HCT116 (cell line): Measurements from ENCODE around the gene ZNF396. TPM values are rescaled to one million over a fixed set of nuclear protein-coding genes. Genes with fewer than 3 reads are reported as not detected.

ENCODE experiments used
- ATAC-seq: fragments of 200-7000 bp; cut with Tn5 transposase; 2 replicates; pipeline ENCODE4 v1.9.1; 2020; ENCODE audit warnings: mild to moderate bottlenecking, moderate library complexity
- BruUV-seq: library from RNA; stranded (reverse); fragments of 400-500 nt; replicated peaks from 2 replicates; lab custom pipeline; 2021; lab: Mats Ljungman, UMichigan
- CTCF ChIA-PET: fragments of 300-600 bp; sonication (Branson Sonifier 250); formaldehyde crosslinking; loops from one replicate; lab custom pipeline; 2021; ENCODE audit warnings: antibody characterized with exemption; lab: Charles Lee
- POLR2A ChIA-PET: fragments of 300-600, 350-600 bp; sonication (Branson Sonifier 250); formaldehyde crosslinking; loops from one replicate; lab custom pipeline; 2021; ENCODE audit warnings: antibody characterized with exemption; lab: Charles Lee
- RAD21 ChIA-PET, 2 experiments: fragments of 300-600 bp; sonication (Branson Sonifier 250); formaldehyde crosslinking; loops; one replicate each; lab custom pipeline; 2023; ENCODE audit warnings: low total read pairs in 2 of 2; ENCODE audit not compliant: uncharacterized antibody in 2 of 2, unreplicated experiment in 2 of 2, low non-redundant PET in 1 of 2; lab: Charles Lee
- DNase-seq: peaks from one replicate; pipeline ENCODE4 v3.0.0-alpha.2; 2010; ENCODE audit warnings: low read depth, low spot score
- H2AFZ ChIP-seq: fragments of 200-600 bp; shearing (Covaris generic), sonication (generic); 2 replicates; pipeline ENCODE4 v1.6.1; 2017; ENCODE audit warnings: low read depth, mixed run types, mixed read lengths, antibody characterized with exemption, low read length; ENCODE audit not compliant: poor library complexity, severe bottlenecking
- H3K27ac ChIP-seq: 2 replicates; pipeline ENCODE4 v1.5.1; 2012; ENCODE audit warnings: low read depth, low read length
- H3K27me3 ChIP-seq: fragments of 200-600 bp; sonication (generic); 2 replicates; pipeline ENCODE4 v1.6.1; 2016; ENCODE audit warnings: mixed run types, low read length, mixed read lengths; ENCODE audit not compliant: insufficient read depth
- H3K36me3 ChIP-seq, 2 experiments: fragments of 200-500 bp in 1 of 2; fragments of 200-600 bp in 1 of 2; sonication (Bioruptor generic) in 1 of 2; sonication (generic) in 1 of 2; 2 replicates each; pipeline versions ENCODE4 v1.5.1 to v1.6.1; 2014 to 2016; ENCODE audit warnings: low read length in 2 of 2, inconsistent platforms in 1 of 2, mixed read lengths in 1 of 2, mixed run types in 1 of 2; ENCODE audit not compliant: insufficient read depth in 2 of 2, control insufficient read depth in 1 of 2
- H3K4me1 ChIP-seq, 2 experiments: fragments of 200-600 bp in 1 of 2; sonication (generic) in 1 of 2; 2 replicates each; pipeline versions ENCODE4 v1.5.1 to v1.6.1; 2012 to 2017; ENCODE audit warnings: low read length in 2 of 2, inconsistent platforms in 1 of 2, mild to moderate bottlenecking in 1 of 2, mixed read lengths in 1 of 2, mixed run types in 1 of 2, moderate library complexity in 1 of 2; ENCODE audit not compliant: insufficient read depth in 2 of 2, control insufficient read depth in 1 of 2
- H3K4me2 ChIP-seq: fragments of 200-600 bp; sonication (generic); 2 replicates; pipeline ENCODE4 v1.6.1; 2017; ENCODE audit warnings: mixed run types, low read length, mixed read lengths
- H3K4me3 ChIP-seq, 2 experiments: fragments of 200-600 bp in 1 of 2; sonication (generic) in 1 of 2; replicated peaks in 1 of 2; 2 replicates each; pipeline ENCODE4 v1.5.1; 2011 to 2016; ENCODE audit warnings: low read length in 2 of 2, control low read depth in 1 of 2, low read depth in 1 of 2, mild to moderate bottlenecking in 1 of 2, mixed read lengths in 1 of 2, mixed run types in 1 of 2
- H3K79me2 ChIP-seq: fragments of 200-600 bp; sonication (generic); 2 replicates; pipeline ENCODE4 v1.6.1; 2017; ENCODE audit warnings: mild to moderate bottlenecking, mixed run types, low read length, moderate library complexity, mixed read lengths; ENCODE audit not compliant: insufficient read depth
- H3K9ac ChIP-seq: fragments of 200-600 bp; sonication (generic); 2 replicates; pipeline ENCODE4 v1.6.1; 2016; ENCODE audit warnings: low read length, mixed read lengths
- H3K9me2 ChIP-seq: fragments of 200-600 bp; sonication (generic), shearing (Covaris generic); 2 replicates; pipeline ENCODE4 v1.6.1; 2017; ENCODE audit warnings: mixed run types, mild to moderate bottlenecking, moderate library complexity; ENCODE audit not compliant: insufficient read depth
- H3K9me3 ChIP-seq, 2 experiments: fragments of 200-500 bp in 1 of 2; fragments of 200-600 bp in 1 of 2; sonication (Bioruptor generic) in 1 of 2; sonication (generic) in 1 of 2; 2 replicates each; pipeline ENCODE4 v1.6.1; 2014 to 2017; ENCODE audit warnings: low read length in 2 of 2, mixed read lengths in 2 of 2, inconsistent platforms in 1 of 2, low read depth in 1 of 2, mild to moderate bottlenecking in 1 of 2, mixed run types in 1 of 2, moderate library complexity in 1 of 2; ENCODE audit not compliant: control insufficient read depth in 1 of 2, insufficient read depth in 1 of 2
- H4K20me1 ChIP-seq: fragments of 200-600 bp; sonication (generic), shearing (Covaris generic); 2 replicates; pipeline ENCODE4 v1.6.1; 2017; ENCODE audit warnings: mixed run types, mild to moderate bottlenecking, moderate library complexity; ENCODE audit not compliant: insufficient read depth
- ATF3 ChIP-seq: IDR thresholded peaks from 2 replicates; pipeline ENCODE4 v1.6.1; 2012
- CBX3 ChIP-seq: IDR thresholded peaks from 2 replicates; pipeline ENCODE4 v1.6.1; 2012; ENCODE audit warnings: low read depth
- CEBPB ChIP-seq: IDR thresholded peaks from 2 replicates; pipeline ENCODE4 v1.6.1; 2012; ENCODE audit warnings: low read depth
- EZH2phosphoT487 ChIP-seq: fragments of 200-600 bp; IDR thresholded peaks from 2 replicates; pipeline ENCODE4 v1.6.1; 2018; ENCODE audit warnings: antibody characterized with exemption, borderline replicate concordance
- JUND ChIP-seq: IDR thresholded peaks from 2 replicates; pipeline ENCODE4 v1.6.1; 2012
- MAX ChIP-seq: IDR thresholded peaks from 2 replicates; pipeline ENCODE4 v1.6.1; 2012
- POLR2A ChIP-seq: IDR thresholded peaks from 2 replicates; pipeline ENCODE4 v1.7.0; 2011; ENCODE audit warnings: borderline replicate concordance; ENCODE audit not compliant: insufficient read depth, insufficient read length; ENCODE audit errors: extremely low read depth
- RAD21 ChIP-seq: IDR thresholded peaks from 2 replicates; pipeline ENCODE4 v1.6.1; 2012; ENCODE audit warnings: low read depth, mild to moderate bottlenecking
- REST ChIP-seq: IDR thresholded peaks from 2 replicates; pipeline ENCODE4 v1.6.1; 2012; ENCODE audit warnings: low read depth
- SIN3A ChIP-seq: IDR thresholded peaks from 2 replicates; pipeline ENCODE4 v1.6.1; 2012; ENCODE audit warnings: low read depth
- TCF7L2 ChIP-seq: IDR thresholded peaks from 2 replicates; pipeline ENCODE4 v1.7.0; 2011; ENCODE audit warnings: borderline replicate concordance, inconsistent platforms; ENCODE audit not compliant: insufficient read depth, insufficient read length; ENCODE audit errors: extremely low read depth
- YY1 ChIP-seq: IDR thresholded peaks from 2 replicates; pipeline ENCODE4 v1.6.1; 2011; ENCODE audit warnings: low read length, low read depth, moderate library complexity, mild to moderate bottlenecking; ENCODE audit not compliant: insufficient replicate concordance; ENCODE audit errors: extremely low read depth
- ZBTB33 ChIP-seq: IDR thresholded peaks from 2 replicates; pipeline ENCODE4 v1.6.1; 2011; ENCODE audit warnings: mild to moderate bottlenecking, low read length, moderate library complexity; ENCODE audit not compliant: insufficient replicate concordance; ENCODE audit errors: extremely low read depth
- ZFX ChIP-seq: fragments of 450-650 bp; IDR thresholded peaks from 2 replicates; pipeline ENCODE4 v1.6.1; 2017
- ZNF274 ChIP-seq: fragments of 200-500 bp; sonication (Bioruptor generic); IDR thresholded peaks from 2 replicates; pipeline ENCODE4 v1.6.1; 2014; ENCODE audit warnings: mild to moderate bottlenecking, low read depth, low read length, inconsistent platforms
- intact Hi-C: fragments of 100-400 bp; cut with micrococcal nuclease; formaldehyde crosslinking; loops from 2 replicates; pipeline ENCODE4 v1.10.0; 2022
- total RNA-seq: library from RNA; stranded (reverse); gene quantifications from one replicate; pipeline ENCODE4 v1.2.1, GENCODE V29; 2021; ENCODE audit not compliant: unreplicated experiment

The ZNF396 gene
- total RNA-seq, 1 experiment from 2014 or later: 1.3 TPM

- CTCF ChIA-PET: interaction anchor here (1.9 kb wide), 1 partner anchor 12 kb away, joined by 7 read pairs; no protein-coding TSS in a partner anchor
- BruUV-seq: TSS peak; percentile 42
- no peak for ATAC-seq
These were observed 33.6 kb downstream of the ZNF396 start for GRCh38 chr18:35343488-35343935.

More at GRCh38 chr18:35343488-35343935, 33.6 kb downstream of the ZNF396 start:
- DNase-seq: no peak
- Histone ChIP-seq H3K27ac (peak overlapping the region; percentile 75), H4K20me1 (peaks cover 9% of the 10 kb centered on the region; the same call in 1 of the 2 replicates), H3K4me2 (peak overlapping the region; percentile 77), H3K4me1 (peaks cover 11 to 16% of the 10 kb centered on the region in 2 experiments; a peak in 3 of 4 replicates), H3K9ac (peak overlapping the region; percentile 87), H3K9me2 (no peaks in the 10 kb centered on the region), H3K36me3 (peaks cover 18 to 21% of the 10 kb centered on the region in 2 experiments; a peak in 3 of 4 replicates), H3K79me2 (peaks cover 57% of the 10 kb centered on the region), H3K9me3 (no peaks in the 10 kb centered on the region), H3K4me3 (peak overlapping the region; percentile 70 to 85), H3K27me3 (no peaks in the 10 kb centered on the region), H2AFZ (no peak overlapping the region)
- intact Hi-C loops: loop anchor here (5.0 to 10.0 kb wide), 2 partner anchors 51 to 479 kb away; partner anchors contain the start of gene ZSCAN30
- RAD21 ChIA-PET: no interaction called here
- POLR2A ChIA-PET: no interaction called here
- no peak for TF ChIP-seq SIN3A
- no peak for TF ChIP-seq ATF3
- TF ChIP-seq TCF7L2: no peak
- no peak for TF ChIP-seq JUND
- no peak for TF ChIP-seq REST
- TF ChIP-seq RAD21: no peak
- TF ChIP-seq CEBPB: no peak
- TF ChIP-seq EZH2phosphoT487: no peak
- no peak for TF ChIP-seq MAX
- no peak for TF ChIP-seq POLR2A
- TF ChIP-seq YY1: no peak
- no peak for TF ChIP-seq ZFX
- no peak for TF ChIP-seq CBX3
- TF ChIP-seq ZNF274: no peak
- no peak for TF ChIP-seq ZBTB33
